Measurements from ENCODE around the gene MYO18B.

MYO18B gene

GRCh38 chr22:25828422-25828821 lies 86.4 kb downstream of the MYO18B start:
- DNase-seq, result no peak

DNA sequence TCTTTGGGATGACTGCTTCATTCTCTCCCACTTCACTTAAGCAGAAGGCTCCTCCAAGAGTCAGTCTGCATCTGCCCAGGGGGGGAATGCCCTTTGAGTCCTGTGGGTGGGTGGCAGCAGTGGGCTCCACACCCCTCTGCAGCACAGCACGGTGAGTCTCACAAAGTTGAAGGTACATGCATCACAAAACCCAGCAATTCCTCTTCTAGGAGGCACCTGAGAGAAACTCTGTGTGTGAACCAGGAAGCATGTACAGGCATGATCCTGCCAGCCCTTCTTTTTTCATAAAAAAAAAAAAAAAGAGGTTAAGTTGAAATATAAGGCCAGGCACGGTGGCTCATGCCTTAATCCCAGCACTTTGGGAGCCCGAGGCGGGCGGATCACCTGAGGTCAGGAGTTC lies 87.2 kb downstream of the MYO18B start:
- no peak for DNase-seq

DNA sequence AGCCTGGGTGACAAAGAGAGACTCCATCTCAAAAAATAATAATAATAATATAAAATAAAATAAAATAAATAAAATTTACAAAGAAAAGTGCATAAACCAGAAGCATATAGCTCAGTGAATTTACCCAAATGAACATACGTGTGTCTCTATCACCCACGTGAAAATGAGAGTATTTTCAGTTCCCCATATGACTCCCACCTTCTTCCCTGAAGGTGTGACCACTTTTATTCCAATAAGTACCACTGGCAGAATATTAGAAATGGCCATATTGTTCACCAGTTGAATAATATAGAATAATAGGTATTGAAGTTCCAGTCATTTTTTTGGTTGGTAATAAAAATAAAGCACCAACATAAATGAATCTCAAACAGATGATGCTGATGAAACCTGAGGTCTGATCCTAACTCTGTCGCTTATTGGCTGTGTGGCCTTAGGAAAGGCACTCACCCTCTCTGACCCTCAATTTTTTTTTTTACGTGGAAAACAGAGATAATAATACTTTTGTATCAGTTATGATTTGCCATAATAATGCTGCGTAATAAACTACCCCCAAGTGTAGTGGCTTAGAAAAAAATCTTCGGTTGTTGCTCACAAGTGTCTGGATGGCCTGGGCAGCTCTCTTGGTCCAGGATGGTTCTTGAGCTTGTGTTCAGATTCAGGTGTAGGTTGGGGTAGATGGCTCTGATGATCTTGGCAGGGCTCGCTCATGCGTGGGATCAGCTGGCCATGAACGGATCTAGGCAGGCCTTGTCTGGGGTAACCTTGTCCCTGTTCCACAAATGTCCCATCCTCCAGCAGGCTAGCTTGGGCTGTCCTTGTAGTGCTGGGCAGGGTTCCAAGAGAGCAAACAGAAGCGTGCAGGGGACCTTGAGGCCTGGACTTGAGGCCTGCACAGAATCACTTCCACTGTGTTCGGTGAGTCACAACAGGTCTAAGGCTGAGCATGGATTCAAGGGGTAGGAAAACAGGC lies 88.1 kb downstream of the MYO18B start:
- DNase-seq, result no peak

DNA sequence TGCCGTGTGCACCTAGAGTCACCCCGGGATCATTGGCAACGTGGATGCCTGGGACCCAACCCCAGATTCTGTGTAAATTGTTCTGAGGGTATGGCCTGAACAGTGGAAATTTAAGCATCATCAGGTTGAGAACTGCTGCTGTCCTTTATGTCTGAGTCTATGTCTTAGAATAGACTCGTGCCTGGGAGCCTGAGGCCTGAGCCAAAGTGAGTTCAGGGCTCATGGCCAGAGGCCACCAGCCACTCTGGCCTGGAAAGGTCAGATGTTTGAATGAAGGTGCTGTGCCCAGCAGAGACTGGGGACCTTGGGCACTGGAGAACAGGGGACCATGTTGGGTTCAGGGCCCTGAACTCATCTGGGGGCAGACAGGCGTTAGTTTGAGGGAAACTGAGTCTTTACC lies 91.1 kb downstream of the MYO18B start:
- no peak for DNase-seq

DNA sequence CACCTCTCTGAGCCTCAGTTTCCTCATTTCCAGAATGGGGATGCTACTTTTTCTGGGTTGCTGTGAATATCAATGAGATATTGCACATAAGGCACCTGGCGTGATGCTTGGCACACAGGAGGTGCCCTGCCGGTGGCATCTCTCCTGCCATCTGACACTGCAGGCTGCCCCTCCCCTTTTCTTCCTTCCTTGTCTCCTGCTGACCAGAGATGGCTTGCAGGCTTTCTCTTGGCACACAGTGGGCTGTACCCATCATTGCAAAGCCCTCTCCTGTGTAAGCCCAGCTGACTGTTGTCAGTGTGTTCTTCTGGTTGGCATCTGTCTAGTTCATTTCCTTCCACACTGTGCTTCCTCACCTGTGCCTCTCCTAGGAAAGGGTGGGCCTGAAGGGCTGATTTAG lies 91.7 kb downstream of the MYO18B start:
- no peak for DNase-seq

- DNase-seq, result no peak
These were observed 92.5 kb downstream of the MYO18B start for GRCh38 chr22:25834490-25834889.

GRCh38 chr22:25835348-25835747 lies 93.4 kb downstream of the MYO18B start:
- DNase-seq, result no peak

GRCh38 chr22:25837288-25837900 lies 95.4 kb downstream of the MYO18B start:
- no peak for DNase-seq

- no peak for DNase-seq
These were observed 97.2 kb downstream of the MYO18B start for GRCh38 chr22:25838960-25839741.

GRCh38 chr22:25839755-25840154 lies 97.8 kb downstream of the MYO18B start:
- no peak for DNase-seq

- DNase-seq, result no peak
These were observed 98.2 kb downstream of the MYO18B start for GRCh38 chr22:25840167-25840566.

DNA sequence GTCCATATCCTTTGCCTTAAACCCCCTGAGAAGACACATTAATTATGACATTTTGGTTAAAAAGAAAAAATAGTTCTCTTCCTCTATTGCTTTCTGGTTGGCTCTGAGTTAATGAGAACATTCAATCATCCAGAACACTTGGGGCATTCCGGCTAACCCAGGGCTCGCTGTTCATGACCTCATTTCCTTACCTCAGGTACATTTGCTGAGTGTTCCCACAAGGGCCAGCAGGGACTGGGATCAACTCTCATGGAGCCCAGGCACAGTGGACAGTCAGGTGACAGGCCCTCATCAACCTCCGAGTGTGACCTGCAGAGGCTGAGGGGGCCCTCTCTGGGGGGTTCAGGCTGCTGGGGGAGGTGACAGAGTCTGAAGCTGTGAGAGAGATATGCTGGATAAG lies 98.9 kb downstream of the MYO18B start:
- no peak for DNase-seq

DNA sequence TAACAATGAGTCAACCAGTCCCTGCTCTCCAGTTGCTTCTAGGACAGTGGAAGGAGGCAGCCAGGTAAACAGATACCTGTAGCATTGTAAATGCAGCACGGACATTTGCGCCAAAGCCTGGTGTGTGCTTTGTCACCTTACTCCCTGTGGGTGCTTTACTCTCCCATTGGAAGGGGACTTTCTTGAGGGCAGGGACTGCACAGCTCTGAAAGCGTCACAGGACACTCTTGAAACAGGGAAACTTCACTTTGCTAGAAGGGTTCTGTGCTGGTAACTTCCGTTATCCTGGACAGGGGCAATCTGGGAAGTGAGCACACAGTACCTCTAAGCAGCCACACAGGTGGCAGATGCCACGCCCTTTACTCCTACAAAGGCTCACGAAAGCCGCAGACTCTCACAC lies 99.8 kb downstream of the MYO18B start:
- DNase-seq, result no peak

DNA sequence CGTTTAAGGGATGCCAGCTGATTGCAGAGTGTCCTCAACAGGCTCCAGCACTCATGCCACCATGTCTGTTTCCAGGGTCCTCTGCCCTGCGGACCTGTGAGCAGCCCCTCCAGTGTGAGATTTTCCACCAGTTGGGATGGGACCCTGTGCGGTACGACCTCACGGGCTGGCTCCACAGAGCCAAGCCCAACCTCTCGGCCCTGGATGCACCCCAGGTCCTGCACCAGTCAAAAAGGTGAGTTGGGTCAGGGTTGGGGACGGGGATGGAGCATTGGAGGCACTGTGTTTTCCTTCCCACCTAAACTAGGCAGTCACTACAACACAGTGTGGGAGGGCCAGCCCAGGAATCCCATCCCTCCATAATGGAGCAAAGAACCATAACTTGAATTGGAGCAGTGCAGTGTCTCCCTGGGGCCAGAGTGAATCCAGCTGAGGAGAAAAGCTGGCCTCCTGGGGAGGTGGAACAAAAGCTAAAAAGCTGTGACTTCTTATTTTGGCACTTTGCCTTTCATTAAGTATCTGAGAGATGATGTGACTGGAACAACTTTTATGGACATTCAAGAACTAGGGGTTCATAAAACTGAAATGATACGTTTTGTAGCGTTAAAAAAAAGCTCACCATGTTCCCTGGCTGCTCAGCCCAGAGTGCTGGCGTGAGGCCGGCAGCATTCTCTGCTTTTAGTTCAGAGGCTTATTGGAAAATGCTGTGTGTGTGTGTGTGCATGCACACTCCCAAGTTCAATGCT lies 101.8 kb downstream of the MYO18B start:
- DNase-seq, result no peak

DNA sequence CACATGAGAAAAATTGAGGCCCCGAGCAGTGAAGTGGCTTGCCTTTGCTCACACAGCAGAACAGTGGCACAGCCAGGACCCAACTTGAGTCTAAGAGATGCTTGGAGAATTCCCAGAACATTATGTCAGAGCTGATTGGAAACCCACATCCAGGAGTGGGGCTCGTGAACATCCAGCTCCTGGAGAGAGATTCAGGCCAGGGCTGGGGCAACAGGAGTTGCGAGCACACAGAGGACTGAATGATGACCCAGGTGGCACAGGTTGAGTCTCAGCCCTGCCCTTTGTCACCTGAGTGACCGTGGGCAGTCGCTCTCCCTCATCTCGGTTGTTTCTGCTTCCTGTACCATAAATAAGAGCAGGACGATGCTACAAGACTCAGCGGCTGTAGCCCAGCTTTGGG lies 102.6 kb downstream of the MYO18B start:
- no peak for DNase-seq

DNA sequence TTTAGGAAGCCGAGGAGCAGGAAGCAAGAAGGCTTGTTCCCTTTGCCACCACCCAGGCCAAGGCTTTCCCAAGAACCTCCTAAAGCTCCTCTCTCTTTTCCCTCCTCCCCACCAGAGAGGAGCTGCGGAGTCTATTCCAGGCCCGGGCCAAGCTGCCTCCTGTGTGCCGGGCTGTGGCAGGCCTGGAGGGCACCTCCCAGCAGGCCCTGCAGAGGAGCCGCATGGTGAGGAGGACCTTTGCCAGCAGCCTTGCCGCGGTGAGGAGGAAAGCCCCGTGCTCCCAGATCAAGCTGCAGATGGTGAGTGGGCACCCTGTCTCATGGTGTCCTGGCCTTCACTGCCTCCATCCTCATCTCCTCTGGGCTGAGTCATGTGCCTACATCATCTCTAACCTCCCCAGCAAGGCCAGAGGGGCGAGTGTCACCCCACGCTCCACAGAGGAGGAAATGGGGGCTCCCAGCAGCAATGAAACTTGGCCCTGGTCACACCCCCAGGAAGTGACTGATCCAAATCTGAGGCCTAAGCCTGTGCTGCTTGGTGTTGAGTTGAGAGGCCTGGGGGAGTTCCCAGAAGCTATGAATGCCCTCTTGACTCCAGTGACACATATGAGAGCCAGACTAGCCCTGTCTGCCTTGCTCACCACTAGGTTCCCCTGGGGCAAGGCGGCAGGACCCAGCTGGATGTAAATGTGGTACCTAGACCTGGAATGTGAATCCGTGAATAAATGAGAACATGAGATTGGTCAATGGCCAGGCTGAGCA lies 104.2 kb downstream of the MYO18B start:
- DNase-seq, result no peak

- no peak for DNase-seq
These were observed 105.5 kb downstream of the MYO18B start for GRCh38 chr22:25847451-25847850.

- DNase-seq, result no peak
These were observed 107.0 kb downstream of the MYO18B start for GRCh38 chr22:25848954-25849353.

GRCh38 chr22:25849522-25849921 lies 107.5 kb downstream of the MYO18B start:
- no peak for DNase-seq

DNA sequence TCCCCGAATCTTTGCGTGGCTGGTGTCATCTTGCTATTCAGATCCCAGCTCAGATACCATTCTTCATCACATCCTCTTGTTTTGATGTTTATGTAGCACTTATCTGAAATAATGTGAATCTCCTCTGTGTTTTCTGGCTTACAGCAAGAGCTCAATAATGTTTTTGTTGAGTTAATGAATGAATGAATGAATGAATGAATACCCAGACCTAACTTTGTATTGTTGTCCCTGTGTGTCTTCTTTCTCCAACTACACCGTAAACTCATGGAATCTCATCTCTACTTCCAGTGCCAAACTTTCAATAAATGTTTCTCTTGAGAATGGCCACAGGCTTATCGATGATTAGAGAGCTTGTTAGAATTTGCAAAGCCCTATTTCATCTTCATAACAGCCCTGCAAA lies 110.2 kb downstream of the MYO18B start:
- DNase-seq, result no peak

DNA sequence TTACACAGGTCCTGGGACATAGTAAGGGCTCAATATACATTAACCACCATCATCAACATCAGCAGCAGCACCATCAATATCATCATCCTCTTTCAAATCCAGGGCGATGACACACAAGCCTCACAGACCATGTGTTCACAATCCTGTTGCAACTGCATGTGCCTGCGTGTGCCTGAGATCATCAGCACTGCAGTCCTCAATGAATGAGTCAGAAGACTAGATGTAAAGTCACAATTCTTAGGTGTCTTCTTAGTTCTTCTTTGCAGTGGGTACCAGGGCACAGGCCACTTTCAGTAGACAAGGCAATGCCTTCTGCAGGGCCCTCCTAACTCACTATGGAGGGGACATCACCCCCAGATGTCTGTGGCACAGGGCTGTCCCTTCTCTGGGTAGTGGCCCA lies 111.1 kb downstream of the MYO18B start:
- DNase-seq, result no peak
